ENCODE measurements around the gene TMEM11. TPM values are rescaled to one million over a fixed set of nuclear protein-coding genes. Genes with fewer than 3 reads are reported as not detected.
"Not testable (repeated sequence)": the region's sequence is repeated elsewhere in the genome, so short reads cannot be mapped to it uniquely, and the experiment has no call there.

The TMEM11 gene
- total RNA-seq, 1 donor from 2014 or later = 25.7 TPM

DNA sequence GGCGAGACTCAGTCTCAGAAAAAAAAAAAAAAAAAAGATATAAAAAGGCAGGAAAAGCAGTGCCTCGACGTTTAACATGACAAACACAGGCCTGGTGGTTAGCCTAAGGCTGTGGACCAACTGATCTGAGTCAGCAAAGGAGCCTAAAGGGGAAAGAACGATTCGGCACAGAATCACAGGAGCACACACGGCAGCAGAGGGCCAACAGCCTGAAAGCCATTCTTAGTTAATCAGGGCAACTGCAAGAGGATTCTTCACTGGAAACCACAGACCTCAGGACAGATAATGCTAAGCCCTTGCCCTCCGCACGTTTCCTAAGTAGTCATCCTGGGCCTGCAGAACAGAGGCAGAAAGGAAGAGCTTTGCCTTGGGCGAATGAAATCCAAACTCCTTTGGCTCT, 14.7 kb downstream of the TMEM11 start:
- no peak overlapping the region for H3K27ac ChIP-seq
- TF ChIP-seq, protein P1, sequence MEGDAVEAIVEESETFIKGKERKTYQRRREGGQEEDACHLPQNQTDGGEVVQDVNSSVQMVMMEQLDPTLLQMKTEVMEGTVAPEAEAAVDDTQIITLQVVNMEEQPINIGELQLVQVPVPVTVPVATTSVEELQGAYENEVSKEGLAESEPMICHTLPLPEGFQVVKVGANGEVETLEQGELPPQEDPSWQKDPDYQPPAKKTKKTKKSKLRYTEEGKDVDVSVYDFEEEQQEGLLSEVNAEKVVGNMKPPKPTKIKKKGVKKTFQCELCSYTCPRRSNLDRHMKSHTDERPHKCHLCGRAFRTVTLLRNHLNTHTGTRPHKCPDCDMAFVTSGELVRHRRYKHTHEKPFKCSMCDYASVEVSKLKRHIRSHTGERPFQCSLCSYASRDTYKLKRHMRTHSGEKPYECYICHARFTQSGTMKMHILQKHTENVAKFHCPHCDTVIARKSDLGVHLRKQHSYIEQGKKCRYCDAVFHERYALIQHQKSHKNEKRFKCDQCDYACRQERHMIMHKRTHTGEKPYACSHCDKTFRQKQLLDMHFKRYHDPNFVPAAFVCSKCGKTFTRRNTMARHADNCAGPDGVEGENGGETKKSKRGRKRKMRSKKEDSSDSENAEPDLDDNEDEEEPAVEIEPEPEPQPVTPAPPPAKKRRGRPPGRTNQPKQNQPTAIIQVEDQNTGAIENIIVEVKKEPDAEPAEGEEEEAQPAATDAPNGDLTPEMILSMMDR (IDR thresholded peaks at IDR 0.05) = no peak
- H3K4me1 ChIP-seq = peaks cover 0 to 31% of the 10 kb centered on the region in 2 donors
- DNase-seq (ENCODE audit: low spot score in 2 of 2) = no peak
- intact Hi-C loops (cut with DNase I) = no loop called here
- no peak overlapping the region for H3K4me3 ChIP-seq
- H3K27me3 ChIP-seq = no peaks in the 10 kb centered on the region
- peaks cover 19 to 22% of the 10 kb centered on the region in 2 donors for H3K36me3 ChIP-seq
- no peaks in the 10 kb centered on the region for H3K9me3 ChIP-seq

- peaks cover 0 to 25% of the 10 kb centered on the region in 2 donors for H3K4me1 ChIP-seq
- H3K27ac ChIP-seq = no peak overlapping the region
- peaks cover 19 to 22% of the 10 kb centered on the region in 2 donors for H3K36me3 ChIP-seq
- intact Hi-C loops (cut with DNase I) = no loop called here
- H3K9me3 ChIP-seq = no peaks in the 10 kb centered on the region
- TF ChIP-seq, protein P1 (IDR thresholded peaks at IDR 0.05) = no peak
- no peak for DNase-seq (ENCODE audit: low spot score in 2 of 2)
- H3K4me3 ChIP-seq = no peak overlapping the region
- H3K27me3 ChIP-seq = no peaks in the 10 kb centered on the region
These were observed 15.6 kb downstream of the TMEM11 start for GRCh38 chr17:21198411-21198810.

DNA sequence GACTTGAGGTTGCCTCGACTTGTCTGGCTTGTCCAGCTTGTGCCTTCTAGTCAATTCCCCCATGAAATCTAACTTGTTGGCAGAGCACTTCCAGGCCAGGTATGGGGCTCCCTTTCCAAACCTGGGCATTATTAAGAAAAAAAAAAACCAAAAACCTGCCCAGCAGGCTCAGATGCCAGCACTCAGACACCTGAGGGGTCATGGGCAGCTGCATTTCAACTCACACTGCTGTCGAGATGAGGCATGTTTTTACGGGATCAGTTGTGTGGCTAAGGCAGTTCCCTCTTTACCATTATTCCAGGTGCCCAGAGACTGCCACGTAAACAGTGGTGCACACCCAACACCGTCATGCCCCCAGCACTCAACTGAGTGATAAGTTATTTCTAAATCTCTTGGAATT, 17.8 kb downstream of the TMEM11 start:
- peaks cover 0 to 26% of the 10 kb centered on the region in 2 donors for H3K4me1 ChIP-seq
- no peak overlapping the region for H3K4me3 ChIP-seq
- H3K9me3 ChIP-seq = no peaks in the 10 kb centered on the region
- H3K27me3 ChIP-seq = no peaks in the 10 kb centered on the region
- H3K27ac ChIP-seq = no peak overlapping the region
- H3K36me3 ChIP-seq = peaks cover 19 to 28% of the 10 kb centered on the region in 2 donors
- intact Hi-C loops (cut with DNase I) = no loop called here
- no peak for DNase-seq (ENCODE audit: low spot score in 2 of 2)
- TF ChIP-seq, protein P1 (IDR thresholded peaks at IDR 0.05) = no peak

- peaks cover 19 to 28% of the 10 kb centered on the region in 2 donors for H3K36me3 ChIP-seq
- intact Hi-C loops (cut with DNase I) = no loop called here
These were observed 19.3 kb downstream of the TMEM11 start for GRCh38 chr17:21194703-21195102.

DNA sequence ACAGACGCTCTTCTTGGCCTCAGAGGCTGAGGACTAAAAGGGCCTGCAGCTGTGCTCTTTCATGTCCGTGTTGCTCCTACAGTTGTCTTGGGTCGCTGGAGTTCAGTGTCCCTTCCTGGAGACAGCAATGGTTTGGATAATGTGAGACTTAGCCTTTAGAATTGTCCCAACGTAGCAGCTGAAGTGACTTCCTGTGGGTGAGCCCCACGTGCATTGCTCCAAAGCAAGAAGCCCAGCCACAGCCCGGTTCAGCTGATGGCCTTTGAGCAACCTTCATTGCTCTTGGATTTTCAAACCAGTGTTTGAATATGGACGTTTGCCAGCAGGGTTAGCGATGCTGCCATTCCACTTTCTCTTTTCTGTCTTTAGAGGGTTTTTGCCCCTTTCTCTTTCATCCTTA, 19.7 kb downstream of the TMEM11 start:
- Histone ChIP-seq H3K36me3 (peaks cover 19 to 29% of the 10 kb centered on the region in 2 donors), H3K9me3 (no peaks in the 10 kb centered on the region), H3K27me3 (no peaks in the 10 kb centered on the region), H3K27ac (peak overlapping the region; percentile 16 to 20), H3K4me3 (no peak overlapping the region), H3K4me1 (peaks cover 0 to 15% of the 10 kb centered on the region in 2 donors)
- intact Hi-C loops (cut with DNase I) = no loop called here
- no peak for DNase-seq (ENCODE audit: low spot score in 2 of 2)
- TF ChIP-seq, protein P1 (IDR thresholded peaks at IDR 0.05) = no peak

More at GRCh38 chr17:21194703-21195102, 19.3 kb downstream of the TMEM11 start:
- Histone ChIP-seq H3K4me3 (no peak overlapping the region), H3K27ac (peak overlapping the region; percentile 2 to 20), H3K9me3 (no peaks in the 10 kb centered on the region), H3K4me1 (peaks cover 0 to 19% of the 10 kb centered on the region in 2 donors), H3K27me3 (no peaks in the 10 kb centered on the region)
- no peak for DNase-seq (ENCODE audit: low spot score in 2 of 2)
- TF ChIP-seq, protein P1 (IDR thresholded peaks at IDR 0.05) = no peak

GRCh38 chr17:21193031-21193430, 20.9 kb downstream of the TMEM11 start:
- TF ChIP-seq, protein P1 (IDR thresholded peaks at IDR 0.05) = no peak
- DNase-seq (ENCODE audit: low spot score in 2 of 2) = no peak
- intact Hi-C loops (cut with DNase I) = no loop called here
- peaks cover 0 to 15% of the 10 kb centered on the region in 2 donors for H3K4me1 ChIP-seq
- H3K9me3 ChIP-seq = no peaks in the 10 kb centered on the region
- no peaks in the 10 kb centered on the region for H3K27me3 ChIP-seq
- no peak overlapping the region for H3K27ac ChIP-seq
- H3K36me3 ChIP-seq = peaks cover 11 to 31% of the 10 kb centered on the region in 2 donors
- no peak overlapping the region for H3K4me3 ChIP-seq

DNA sequence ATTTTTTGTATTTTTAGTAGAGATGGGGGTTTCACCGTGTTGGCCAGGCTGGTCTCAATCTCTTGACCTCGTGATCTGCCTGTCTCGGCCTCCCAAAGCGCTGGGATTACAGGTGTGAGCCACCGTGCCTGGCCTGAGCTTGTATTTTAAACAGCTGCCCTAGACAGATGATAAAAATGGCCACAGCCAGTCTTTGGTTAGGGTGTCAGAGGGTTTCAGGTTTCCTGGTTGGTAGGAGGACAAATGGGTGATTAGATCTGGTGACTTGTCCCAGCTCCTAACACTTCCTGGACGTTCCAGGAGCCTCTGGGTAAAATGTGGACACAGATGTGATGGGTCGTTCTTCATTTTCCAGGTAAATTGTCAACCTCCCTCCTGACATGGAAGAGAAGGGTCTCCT, 21.5 kb downstream of the TMEM11 start:
- H3K4me3 ChIP-seq = not testable (repeated sequence)
- H3K36me3 ChIP-seq = peaks cover 5 to 24% of the 10 kb centered on the region in 2 donors

More for the DNA sequence above, 21.5 kb downstream of the TMEM11 start:
- peaks cover 0 to 15% of the 10 kb centered on the region in 2 donors for H3K4me1 ChIP-seq
- intact Hi-C loops (cut with DNase I); H3K27me3 ChIP-seq; DNase-seq (ENCODE audit: low spot score in 2 of 2); H3K9me3 ChIP-seq: not testable (repeated sequence)
- H3K27ac ChIP-seq = peak overlapping the region in 1 of 2 donors; percentile 23
